ENCODE results near the gene TGFBR3L.

TGFBR3L gene

GRCh38 chr19:7933828-7934725 is 19.4 kb downstream of the TGFBR3L start:
- TF ChIP-seq, protein P1, sequence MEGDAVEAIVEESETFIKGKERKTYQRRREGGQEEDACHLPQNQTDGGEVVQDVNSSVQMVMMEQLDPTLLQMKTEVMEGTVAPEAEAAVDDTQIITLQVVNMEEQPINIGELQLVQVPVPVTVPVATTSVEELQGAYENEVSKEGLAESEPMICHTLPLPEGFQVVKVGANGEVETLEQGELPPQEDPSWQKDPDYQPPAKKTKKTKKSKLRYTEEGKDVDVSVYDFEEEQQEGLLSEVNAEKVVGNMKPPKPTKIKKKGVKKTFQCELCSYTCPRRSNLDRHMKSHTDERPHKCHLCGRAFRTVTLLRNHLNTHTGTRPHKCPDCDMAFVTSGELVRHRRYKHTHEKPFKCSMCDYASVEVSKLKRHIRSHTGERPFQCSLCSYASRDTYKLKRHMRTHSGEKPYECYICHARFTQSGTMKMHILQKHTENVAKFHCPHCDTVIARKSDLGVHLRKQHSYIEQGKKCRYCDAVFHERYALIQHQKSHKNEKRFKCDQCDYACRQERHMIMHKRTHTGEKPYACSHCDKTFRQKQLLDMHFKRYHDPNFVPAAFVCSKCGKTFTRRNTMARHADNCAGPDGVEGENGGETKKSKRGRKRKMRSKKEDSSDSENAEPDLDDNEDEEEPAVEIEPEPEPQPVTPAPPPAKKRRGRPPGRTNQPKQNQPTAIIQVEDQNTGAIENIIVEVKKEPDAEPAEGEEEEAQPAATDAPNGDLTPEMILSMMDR (IDR thresholded peaks at IDR 0.05; ENCODE audit: low read depth, low read length) = no peak
- no peak overlapping the region for H3K4me3 ChIP-seq (ENCODE audit: low read depth, low read length)

DNA sequence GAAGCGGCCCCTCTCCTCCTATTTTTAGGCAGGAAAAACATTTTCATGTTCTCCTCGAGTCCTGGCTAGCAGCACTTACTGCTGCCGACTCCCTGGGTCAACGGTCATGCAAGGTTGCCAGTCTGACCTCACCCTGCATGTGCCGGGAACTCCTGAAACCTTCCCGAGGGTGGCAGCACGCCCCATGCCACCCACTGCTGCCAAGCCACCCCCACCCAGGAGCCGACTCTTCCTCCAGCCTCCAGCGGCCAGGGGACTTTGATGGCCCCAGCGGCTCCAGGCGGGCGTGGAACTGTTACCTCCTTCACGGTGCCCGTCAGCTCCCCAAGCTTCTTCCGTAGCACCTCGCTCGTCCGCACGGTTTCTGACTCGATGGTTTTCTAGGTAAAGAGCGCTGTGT is 20.1 kb downstream of the TGFBR3L start:
- TF ChIP-seq, protein P1 (IDR thresholded peaks at IDR 0.05; ENCODE audit: low read depth, low read length) = no peak
- H3K4me3 ChIP-seq (ENCODE audit: low read depth, low read length) = no peak overlapping the region

- TF ChIP-seq, protein P1 (IDR thresholded peaks at IDR 0.05; ENCODE audit: low read depth, low read length) = no peak
- H3K4me3 ChIP-seq (ENCODE audit: low read depth, low read length) = no peak overlapping the region
Measured at GRCh38 chr19:7940841-7941240, 26.2 kb downstream of the TGFBR3L start.

DNA sequence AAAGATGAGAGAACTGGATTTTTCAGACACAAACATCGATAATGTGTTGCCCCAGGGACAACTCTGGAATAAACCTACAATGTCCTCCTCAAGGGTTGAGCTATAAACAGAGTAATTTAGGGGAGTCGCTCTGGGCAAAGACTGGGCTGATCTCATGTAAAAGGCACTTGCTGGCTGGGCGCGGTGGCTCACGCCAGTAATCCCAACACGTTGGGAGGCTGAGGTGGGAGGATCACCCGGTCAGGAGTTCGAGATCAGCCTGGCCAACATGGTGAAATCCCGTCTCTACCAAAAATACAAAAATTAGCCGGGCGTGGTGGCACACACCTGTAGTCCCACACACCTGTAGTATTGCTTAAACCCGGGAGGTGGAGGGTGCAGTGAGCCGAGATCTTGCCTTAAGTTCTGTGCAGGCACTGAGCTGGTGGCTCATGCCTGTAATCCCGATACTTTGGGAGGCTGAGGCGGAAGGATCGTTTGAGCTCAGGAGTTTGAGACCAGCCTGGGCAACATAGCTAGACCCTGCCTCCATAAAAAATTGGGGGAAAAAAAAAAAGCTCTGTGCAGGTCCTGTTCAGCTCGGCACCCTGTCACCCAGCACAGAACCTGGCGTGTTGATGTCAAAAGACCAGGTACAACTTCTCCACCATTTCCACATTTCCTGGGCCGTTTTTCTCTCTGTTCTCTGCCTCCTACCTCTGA is 27.4 kb downstream of the TGFBR3L start:
- TF ChIP-seq, protein P1 (IDR thresholded peaks at IDR 0.05; ENCODE audit: low read depth, low read length) = no peak
- H3K4me3 ChIP-seq (ENCODE audit: low read depth, low read length) = peak overlapping the region; percentile 76; the same call in 1 of the 2 replicates

DNA sequence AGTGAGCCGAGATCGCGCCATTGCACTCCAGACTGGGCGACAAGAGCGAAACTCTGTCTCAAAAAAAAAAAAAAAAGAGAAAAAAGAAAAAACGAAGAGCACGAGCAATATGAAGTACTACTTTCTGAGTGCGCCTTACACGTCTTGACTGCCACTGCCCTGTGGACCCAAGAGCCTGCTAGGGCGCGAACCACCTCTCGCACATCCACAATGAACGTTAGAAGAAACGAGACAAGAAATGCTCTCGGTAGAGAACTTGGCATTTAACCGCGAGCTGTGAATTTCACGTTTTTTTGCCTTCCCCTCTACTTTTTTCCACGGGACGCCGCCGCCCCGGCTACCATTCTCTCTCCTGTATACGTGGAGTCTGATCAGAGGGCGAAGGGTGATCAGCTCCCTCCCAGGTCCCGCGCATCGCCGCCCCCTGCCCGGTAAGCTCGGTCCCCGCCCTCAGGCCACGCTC is 28.4 kb downstream of the TGFBR3L start:
- TF ChIP-seq, protein P1 (IDR thresholded peaks at IDR 0.05; ENCODE audit: low read depth, low read length) = no peak
- H3K4me3 ChIP-seq (ENCODE audit: low read depth, low read length) = peak overlapping the region; percentile 76

DNA sequence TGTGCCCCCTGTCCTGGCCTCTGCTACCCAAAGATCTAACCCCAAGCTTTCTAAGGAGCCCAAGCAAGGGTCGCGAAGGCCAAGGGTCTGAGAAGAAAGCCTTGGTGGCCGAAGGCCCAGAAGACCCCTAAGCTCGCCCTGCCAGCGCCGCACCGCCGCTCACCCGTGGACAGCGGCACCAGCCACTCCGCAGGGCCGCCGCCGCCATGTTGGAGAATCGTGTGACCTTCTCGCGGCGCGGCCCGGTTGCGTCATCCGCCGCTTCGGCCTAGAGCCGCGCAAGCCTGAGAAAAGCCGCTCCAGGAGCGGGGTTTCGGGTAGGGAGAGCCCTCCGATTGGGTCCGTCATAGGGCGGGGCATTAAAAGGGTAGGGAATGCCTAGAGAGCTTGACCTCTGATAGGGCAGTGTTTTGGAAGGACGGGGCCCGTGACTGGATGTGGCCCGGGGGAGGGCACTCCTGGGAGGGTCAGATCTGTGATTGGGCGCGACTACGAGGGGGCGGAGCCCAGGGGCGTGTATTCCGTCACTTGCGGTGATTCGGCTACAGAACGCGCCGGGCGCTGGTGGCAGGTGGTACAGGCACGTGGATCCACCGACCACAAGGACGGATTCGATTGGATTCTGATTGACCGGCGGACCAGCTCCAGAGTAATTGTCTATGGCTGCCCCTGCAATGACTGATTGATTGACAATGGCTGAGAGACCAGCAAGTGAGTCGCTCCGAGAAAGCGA is 29.0 kb downstream of the TGFBR3L start, which contains the start of gene TIMM44:
Gene TIMM44 (minus strand): TSS at position 223 of the 733 bp plus-strand sequence. CDS start 15 bp downstream, at position 208.
- H3K4me3 ChIP-seq (ENCODE audit: low read depth, low read length) = peak within 1 kb of the TSS; percentile 76
- TF ChIP-seq, protein P1 (IDR thresholded peaks at IDR 0.05; ENCODE audit: low read depth, low read length) = no peak
